Left colon (tissue), 2 donors: ENCODE results near the gene MORN4. TPM values are rescaled to one million over a fixed set of nuclear protein-coding genes. Genes with fewer than 3 reads are reported as not detected.
"Not testable (repeated sequence)": the region's sequence is repeated elsewhere in the genome, so short reads cannot be mapped to it uniquely, and the experiment has no call there.

Experiments used
- ATAC-seq: fragments of 200-7000 bp; cut with Tn5 transposase; one replicate; pipeline ENCODE4 v1.9.1; 2020; ENCODE audit warnings: mild to moderate bottlenecking, moderate library complexity
- DNase-seq, 2 donors: peaks; one replicate each; pipeline ENCODE4 v3.0.0-alpha.2; 2020
- intact Hi-C, 2 donors: fragments of 100-400 bp; cut with DNase I in 1 of 2; cut with micrococcal nuclease in 1 of 2; formaldehyde crosslinking; loops; one replicate each; pipeline versions ENCODE4 v1.11.2 to v1.14.0; 2022; cut with DNase I, micrococcal nuclease
- long read RNA-seq: library from polyadenylated mRNA; unstranded; transcript quantifications from one replicate; pipeline ENCODE4 v2.0.0, GENCODE V29; 2021
- total RNA-seq, 2 donors: library from RNA; stranded (reverse); fragmentation: NEBNext Ultra II Directional; extraction: Animal tissue kit (Norgen Biotek cat#: 25700); gene quantifications; one replicate each; pipeline ENCODE4 v1.2.1, GENCODE V29; 2021
- donor health status: DM: no; HTN: no; CAD: no.
- donor health status: DM: yes; HTN: yes; CAD: no.

MORN4 gene
- total RNA-seq: 1 to 10 TPM; 1.3 to 1.6 TPM
- long read RNA-seq, partial matches to known transcripts: 0 of 2 reads
- long read RNA-seq, other reads (novel, unspliced or antisense): 2 of 2 reads

- peak; percentile 100 for ATAC-seq
- intact Hi-C loops: no loop called here
- peak; percentile 91 to 93 for DNase-seq
These were observed at the start of gene MORN4 for GRCh38 chr10:97632949-97633884. Gene MORN4, minus strand, starts transcription at chr10:97633500. Its CDS starts 13,847 bp downstream, at chr10:97619653.

GRCh38 chr10:97682042-97682441, 48.7 kb upstream of the MORN4 start:
- peak; percentile 5 for ATAC-seq
- DNase-seq: peak in 1 of 2 donors; percentile 52
- intact Hi-C loops: loop anchor here in 1 of 2 donors (10.0 kb wide), 1 partner anchor 53 kb away; the partner anchor contains the start of gene ZFYVE27

GRCh38 chr10:97679594-97679993, 46.3 kb upstream of the MORN4 start:
- ATAC-seq: no peak
- intact Hi-C loops: no loop called here

GRCh38 chr10:97676770-97677581, 43.7 kb upstream of the MORN4 start:
- intact Hi-C loops: no loop called here
- ATAC-seq (peak; percentile 70), DNase-seq (no peak)

More at GRCh38 chr10:97679594-97679993, 46.3 kb upstream of the MORN4 start:
- DNase-seq: no peak

GRCh38 chr10:97675222-97675621, 41.9 kb upstream of the MORN4 start:
- DNase-seq (no peak), ATAC-seq (no peak)
- intact Hi-C loops: no loop called here

- DNase-seq (no peak), ATAC-seq (peak; percentile 15)
- intact Hi-C loops: no loop called here
These were observed 40.6 kb upstream of the MORN4 start for GRCh38 chr10:97673736-97674525.

- intact Hi-C loops: no loop called here
- ATAC-seq (no peak), DNase-seq (no peak)
These were observed 36.3 kb upstream of the MORN4 start for GRCh38 chr10:97669571-97669970.

- DNase-seq: no peak
- intact Hi-C loops: no loop called here
- no peak for ATAC-seq
These were observed 34.2 kb upstream of the MORN4 start for GRCh38 chr10:97667463-97667862.

- intact Hi-C loops: no loop called here
These were observed 33.7 kb upstream of the MORN4 start for GRCh38 chr10:97666992-97667391.

GRCh38 chr10:97664282-97664850, 31.1 kb upstream of the MORN4 start:
- no peak for DNase-seq
- intact Hi-C loops: no loop called here
- ATAC-seq: peak; percentile 92

More at GRCh38 chr10:97666992-97667391, 33.7 kb upstream of the MORN4 start:
- no peak for ATAC-seq
- no peak for DNase-seq

GRCh38 chr10:97659589-97659988, 26.3 kb upstream of the MORN4 start:
- no peak for DNase-seq
- intact Hi-C loops: no loop called here
- ATAC-seq: no peak

GRCh38 chr10:97656777-97657176, 23.5 kb upstream of the MORN4 start:
- DNase-seq: no peak
- intact Hi-C loops: no loop called here
- no peak for ATAC-seq

- no peak for ATAC-seq
- intact Hi-C loops: no loop called here
- no peak for DNase-seq
These were observed 18.5 kb upstream of the MORN4 start for GRCh38 chr10:97651773-97652172.

- no peak for ATAC-seq
- no peak for DNase-seq
- intact Hi-C loops: no loop called here
These were observed 17.4 kb upstream of the MORN4 start for GRCh38 chr10:97650726-97651125.

- ATAC-seq, DNase-seq, intact Hi-C loops: not testable (repeated sequence)
These were observed 16.1 kb upstream of the MORN4 start for GRCh38 chr10:97649405-97649750.

- DNase-seq (no peak), ATAC-seq (peak; percentile 66)
- intact Hi-C loops: no loop called here
These were observed 15.5 kb upstream of the MORN4 start for GRCh38 chr10:97648562-97649404.

- DNase-seq (no peak), ATAC-seq (no peak)
- intact Hi-C loops: no loop called here
These were observed 14.3 kb upstream of the MORN4 start for GRCh38 chr10:97647556-97647955.

- intact Hi-C loops: no loop called here
- DNase-seq (no peak), ATAC-seq (no peak)
These were observed 11.6 kb upstream of the MORN4 start for GRCh38 chr10:97644936-97645335.
